Activated T-cell treated with anti-CD3 and anti-CD28 coated beads, Interleukin-2, amount 50 U/mL, for 4 hours (primary cell): Measurements from ENCODE around the gene GPS1. TPM values are rescaled to one million over a fixed set of nuclear protein-coding genes. Genes with fewer than 3 reads are reported as not detected.

Experiments used
- ATAC-seq, 2 donors: fragments of 200-7000 bp; cut with Tn5 transposase; one replicate each; pipeline ENCODE4 v1.10.0; 2021
- DNase-seq: peaks from one replicate; pipeline ENCODE4 v3.0.0-alpha.2; 2020
- H3K27me3 Mint-ChIP-seq: one replicate; pipeline ENCODE4 v1.8.0; 2021; ENCODE audit warnings: low read depth, mixed read lengths
- H3K36me3 Mint-ChIP-seq: one replicate; pipeline ENCODE4 v1.8.0; 2022; ENCODE audit warnings: mixed read lengths; ENCODE audit not compliant: insufficient read depth
- H3K4me1 Mint-ChIP-seq: one replicate; pipeline ENCODE4 v1.8.0; 2021; ENCODE audit warnings: low read depth, mixed read lengths
- H3K4me3 Mint-ChIP-seq: one replicate; pipeline ENCODE4 v1.8.0; 2021; ENCODE audit warnings: mild to moderate bottlenecking, moderate library complexity, mixed read lengths
- H3K9me3 Mint-ChIP-seq: one replicate; pipeline ENCODE4 v1.8.0; 2021; ENCODE audit warnings: mixed read lengths
- total RNA-seq, 3 donors: library from RNA; stranded (reverse); gene quantifications; one replicate each; pipeline ENCODE4 v1.2.1, GENCODE V29; 2021

GPS1 gene
- total RNA-seq, 3 donors from 2014 or later: 172 to 183 (median 177) TPM

DNA sequence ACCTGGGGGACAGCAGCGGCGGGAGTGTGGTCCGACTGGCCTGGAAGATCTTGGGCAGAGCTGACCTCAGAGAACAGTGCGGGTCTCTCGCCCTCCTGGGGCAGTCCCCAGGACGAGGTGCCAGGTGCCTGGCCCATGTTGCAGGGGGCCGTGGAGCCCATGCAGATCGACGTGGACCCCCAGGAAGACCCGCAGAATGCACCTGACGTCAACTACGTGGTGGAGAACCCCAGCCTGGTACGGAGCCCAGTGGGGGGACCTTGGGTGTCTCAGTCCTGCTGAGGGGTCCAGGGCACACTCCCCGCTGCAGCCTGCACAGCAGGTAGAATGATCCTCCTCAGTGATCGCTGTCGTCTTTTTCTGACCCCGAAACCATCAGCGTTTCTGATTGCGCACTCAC is 1.4 kb downstream of the GPS1 start:
- peak overlapping the region; percentile 86 for H3K4me3 Mint-ChIP-seq
- no peak for DNase-seq
- H3K4me1 Mint-ChIP-seq: peaks cover 12% of the 10 kb centered on the region
- ATAC-seq: no peak
- peaks cover 4% of the 10 kb centered on the region for H3K36me3 Mint-ChIP-seq
- no peaks in the 10 kb centered on the region for H3K9me3 Mint-ChIP-seq
- no peaks in the 10 kb centered on the region for H3K27me3 Mint-ChIP-seq

DNA sequence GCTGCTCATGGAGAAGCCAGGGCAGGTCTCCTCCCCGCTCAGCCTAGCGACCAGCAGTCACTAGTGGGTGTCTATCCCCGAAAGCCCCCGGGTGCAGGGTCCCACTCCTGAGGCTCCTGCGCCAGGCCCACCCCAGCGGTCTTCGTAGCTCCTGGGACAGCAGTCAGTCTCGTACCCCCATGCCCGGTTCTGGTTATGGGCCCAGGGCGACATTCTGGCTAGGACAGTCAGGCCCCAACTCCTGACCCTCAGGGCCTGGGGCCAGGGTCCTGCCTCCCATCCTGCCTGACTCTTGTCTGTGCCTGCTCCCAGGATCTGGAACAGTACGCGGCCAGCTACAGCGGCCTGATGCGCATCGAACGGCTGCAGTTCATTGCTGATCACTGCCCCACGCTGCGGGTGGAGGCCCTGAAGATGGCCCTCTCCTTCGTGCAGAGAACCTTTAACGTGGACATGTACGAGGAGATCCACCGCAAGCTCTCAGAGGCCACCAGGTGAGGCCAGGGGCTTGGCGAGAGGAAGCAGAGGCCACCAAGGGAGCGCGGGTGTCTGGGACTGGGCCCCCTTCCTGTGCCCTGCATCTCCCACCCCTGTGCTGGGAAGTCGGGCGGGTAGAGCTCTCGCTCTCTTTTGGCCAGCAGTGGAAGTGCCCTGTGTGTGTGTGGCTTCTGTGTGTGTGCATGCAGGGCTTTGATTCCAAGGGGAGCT is 2.0 kb downstream of the GPS1 start:
- H3K4me1 Mint-ChIP-seq: peaks cover 12% of the 10 kb centered on the region
- ATAC-seq (no peak), DNase-seq (no peak)
- no peaks in the 10 kb centered on the region for H3K9me3 Mint-ChIP-seq
- H3K4me3 Mint-ChIP-seq: peak overlapping the region; percentile 86
- H3K36me3 Mint-ChIP-seq: peaks cover 4% of the 10 kb centered on the region
- no peaks in the 10 kb centered on the region for H3K27me3 Mint-ChIP-seq

DNA sequence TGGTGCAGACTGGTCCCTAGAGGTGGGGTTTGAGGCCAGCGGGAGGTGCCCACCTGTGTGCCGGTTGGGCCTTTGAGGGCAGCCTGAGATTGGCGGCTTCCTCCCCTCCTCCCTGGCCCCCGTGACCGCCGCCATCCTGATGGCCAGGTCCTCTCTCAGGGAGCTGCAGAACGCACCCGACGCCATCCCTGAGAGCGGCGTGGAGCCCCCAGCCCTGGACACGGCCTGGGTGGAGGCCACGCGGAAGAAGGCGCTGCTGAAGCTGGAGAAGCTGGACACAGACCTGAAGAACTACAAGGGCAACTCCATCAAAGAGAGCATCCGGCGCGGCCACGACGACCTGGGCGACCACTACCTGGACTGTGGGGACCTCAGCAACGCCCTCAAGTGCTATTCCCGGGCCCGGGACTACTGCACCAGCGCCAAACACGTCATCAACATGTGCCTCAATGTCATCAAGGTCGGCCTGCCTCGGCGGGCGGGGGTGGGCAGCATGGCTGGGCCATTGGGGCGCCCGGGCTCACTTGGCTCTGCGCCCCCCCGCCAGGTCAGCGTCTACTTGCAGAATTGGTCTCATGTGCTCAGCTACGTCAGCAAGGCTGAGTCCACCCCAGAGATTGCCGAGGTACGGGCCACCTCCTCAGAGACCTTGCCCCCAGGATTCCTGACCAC is 2.8 kb downstream of the GPS1 start:
- no peak for DNase-seq
- Mint-ChIP-seq H3K9me3 (no peaks in the 10 kb centered on the region), H3K27me3 (no peaks in the 10 kb centered on the region), H3K36me3 (peaks cover 4% of the 10 kb centered on the region), H3K4me3 (peak overlapping the region; percentile 58), H3K4me1 (peaks cover 12% of the 10 kb centered on the region)
- no peak for ATAC-seq

- peaks cover 8% of the 10 kb centered on the region for H3K4me1 Mint-ChIP-seq
- no peaks in the 10 kb centered on the region for H3K9me3 Mint-ChIP-seq
- ATAC-seq (no peak), DNase-seq (no peak)
- H3K4me3 Mint-ChIP-seq: no peak overlapping the region
- peaks cover 7% of the 10 kb centered on the region for H3K36me3 Mint-ChIP-seq
- H3K27me3 Mint-ChIP-seq: no peaks in the 10 kb centered on the region
Observed at GRCh38 chr17:82055023-82055964, 3.6 kb downstream of the GPS1 start.

DNA sequence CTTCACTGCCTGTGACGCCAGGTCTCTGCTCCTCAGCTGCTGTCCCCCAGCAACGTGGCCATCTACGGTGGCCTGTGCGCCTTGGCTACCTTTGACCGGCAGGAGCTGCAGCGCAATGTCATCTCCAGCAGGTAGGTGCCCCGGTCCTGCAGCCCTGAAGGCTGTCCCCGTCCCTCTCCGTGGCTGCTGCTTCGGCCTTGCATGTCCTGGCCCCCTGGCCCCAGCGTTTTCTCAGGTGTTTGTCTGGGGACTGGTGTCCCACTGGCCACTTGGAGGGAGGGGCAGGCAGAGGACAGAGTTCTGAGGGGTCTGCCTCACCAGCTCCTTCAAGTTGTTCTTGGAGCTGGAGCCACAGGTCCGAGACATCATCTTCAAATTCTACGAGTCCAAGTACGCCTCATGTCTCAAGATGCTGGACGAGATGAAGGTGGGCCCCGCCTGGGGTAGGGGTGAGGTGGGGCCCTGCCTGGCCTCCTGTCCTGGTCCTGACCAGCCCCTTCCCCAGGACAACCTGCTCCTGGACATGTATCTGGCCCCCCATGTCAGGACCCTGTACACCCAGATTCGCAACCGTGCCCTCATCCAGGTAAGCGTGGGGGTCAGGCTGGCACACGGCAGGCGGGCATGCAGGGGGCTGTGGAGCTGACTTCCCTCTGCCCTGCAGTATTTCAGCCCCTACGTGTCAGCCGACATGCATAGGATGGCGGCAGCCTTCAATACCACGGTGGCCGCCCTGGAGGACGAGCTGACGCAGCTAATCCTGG is 4.4 kb downstream of the GPS1 start:
- Mint-ChIP-seq H3K27me3 (no peaks in the 10 kb centered on the region), H3K9me3 (no peaks in the 10 kb centered on the region), H3K4me3 (no peak overlapping the region), H3K4me1 (peaks cover 2% of the 10 kb centered on the region), H3K36me3 (peaks cover 7% of the 10 kb centered on the region)
- ATAC-seq: no peak
- no peak for DNase-seq

DNA sequence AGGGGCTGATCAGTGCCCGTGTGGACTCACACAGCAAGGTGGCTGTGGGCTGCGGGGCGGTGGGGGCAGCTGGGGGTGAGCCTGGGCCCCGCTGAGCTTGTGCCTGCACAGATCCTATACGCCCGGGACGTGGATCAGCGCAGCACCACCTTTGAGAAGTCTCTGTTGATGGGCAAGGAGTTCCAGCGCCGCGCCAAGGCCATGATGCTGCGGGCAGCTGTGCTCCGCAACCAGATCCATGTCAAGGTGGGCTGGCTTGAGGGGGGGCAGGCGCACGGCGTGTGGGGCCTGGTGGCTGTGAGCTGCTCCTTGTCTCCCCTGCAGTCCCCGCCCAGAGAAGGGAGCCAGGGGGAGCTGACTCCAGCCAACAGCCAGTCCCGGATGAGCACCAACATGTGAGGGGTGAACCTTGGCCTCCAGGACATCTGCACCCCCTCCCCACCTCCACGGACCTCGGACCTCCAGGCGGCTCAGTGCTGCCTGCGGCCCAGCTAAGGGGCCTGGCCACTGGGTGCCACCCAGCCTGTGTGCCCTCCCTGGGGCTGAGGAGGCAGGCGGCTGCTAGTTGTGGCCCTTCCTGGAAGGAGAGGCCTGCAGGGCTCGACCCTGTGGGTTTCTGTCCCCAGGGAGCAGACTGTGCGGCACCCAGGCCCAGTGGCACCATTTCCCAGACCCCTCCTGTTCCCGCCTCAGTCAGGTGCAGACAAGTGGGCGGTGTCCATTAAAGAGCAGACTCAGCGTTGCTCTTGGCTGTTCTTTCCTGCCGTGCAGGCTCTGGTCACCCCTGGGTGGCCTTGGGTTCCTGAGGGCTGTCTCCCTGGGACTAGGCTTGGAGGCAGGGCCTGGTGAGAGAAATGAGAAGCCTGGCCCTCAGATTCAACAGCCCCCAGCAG is 5.3 kb downstream of the GPS1 start:
- Mint-ChIP-seq H3K4me3 (no peak overlapping the region), H3K9me3 (no peaks in the 10 kb centered on the region), H3K4me1 (peaks cover 2% of the 10 kb centered on the region), H3K27me3 (no peaks in the 10 kb centered on the region), H3K36me3 (peaks cover 7% of the 10 kb centered on the region)
- DNase-seq (no peak), ATAC-seq (no peak)

GRCh38 chr17:82058230-82058854 is 6.6 kb downstream of the GPS1 start:
- ATAC-seq (no peak), DNase-seq (no peak)
- H3K9me3 Mint-ChIP-seq: no peaks in the 10 kb centered on the region
- no peaks in the 10 kb centered on the region for H3K27me3 Mint-ChIP-seq
- peaks cover 2% of the 10 kb centered on the region for H3K4me1 Mint-ChIP-seq
- H3K36me3 Mint-ChIP-seq: peaks cover 7% of the 10 kb centered on the region
- no peak overlapping the region for H3K4me3 Mint-ChIP-seq

DNA sequence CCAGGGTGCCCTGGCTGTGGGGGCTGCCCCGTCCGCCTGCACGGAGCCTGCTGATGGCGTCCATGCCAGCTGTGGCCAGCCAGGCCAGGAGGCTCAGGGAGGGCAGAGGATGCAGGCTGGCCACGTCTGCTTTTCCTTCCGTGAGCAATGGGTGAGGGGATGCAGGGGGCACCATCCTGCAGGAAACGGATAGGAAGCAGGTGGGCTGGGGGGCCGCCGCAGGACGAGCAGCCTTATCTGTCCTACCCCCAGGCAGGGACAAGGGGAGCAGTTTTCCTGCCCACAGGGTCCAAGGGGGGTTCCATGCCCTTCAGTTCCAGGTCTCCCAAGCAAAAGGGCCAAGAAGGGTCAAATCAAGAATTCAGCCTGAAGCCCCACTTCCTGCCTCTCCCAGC is 7.2 kb downstream of the GPS1 start:
- Mint-ChIP-seq H3K9me3 (no peaks in the 10 kb centered on the region), H3K36me3 (peaks cover 7% of the 10 kb centered on the region), H3K27me3 (no peaks in the 10 kb centered on the region), H3K4me1 (no peaks in the 10 kb centered on the region), H3K4me3 (no peak overlapping the region)
- ATAC-seq (no peak), DNase-seq (no peak)

- Mint-ChIP-seq H3K4me3 (no peak overlapping the region), H3K4me1 (peaks cover 5% of the 10 kb centered on the region), H3K9me3 (no peaks in the 10 kb centered on the region), H3K36me3 (peaks cover 7% of the 10 kb centered on the region), H3K27me3 (no peaks in the 10 kb centered on the region)
- ATAC-seq (no peak), DNase-seq (no peak)
Observed at GRCh38 chr17:82059272-82060000, 7.7 kb downstream of the GPS1 start.

- H3K36me3 Mint-ChIP-seq: peaks cover 7% of the 10 kb centered on the region
- no peak overlapping the region for H3K4me3 Mint-ChIP-seq
- no peak for ATAC-seq
- H3K9me3 Mint-ChIP-seq: no peaks in the 10 kb centered on the region
- no peak for DNase-seq
- H3K4me1 Mint-ChIP-seq: peaks cover 7% of the 10 kb centered on the region
- no peaks in the 10 kb centered on the region for H3K27me3 Mint-ChIP-seq
Observed at GRCh38 chr17:82060001-82060380, 8.3 kb downstream of the GPS1 start.

DNA sequence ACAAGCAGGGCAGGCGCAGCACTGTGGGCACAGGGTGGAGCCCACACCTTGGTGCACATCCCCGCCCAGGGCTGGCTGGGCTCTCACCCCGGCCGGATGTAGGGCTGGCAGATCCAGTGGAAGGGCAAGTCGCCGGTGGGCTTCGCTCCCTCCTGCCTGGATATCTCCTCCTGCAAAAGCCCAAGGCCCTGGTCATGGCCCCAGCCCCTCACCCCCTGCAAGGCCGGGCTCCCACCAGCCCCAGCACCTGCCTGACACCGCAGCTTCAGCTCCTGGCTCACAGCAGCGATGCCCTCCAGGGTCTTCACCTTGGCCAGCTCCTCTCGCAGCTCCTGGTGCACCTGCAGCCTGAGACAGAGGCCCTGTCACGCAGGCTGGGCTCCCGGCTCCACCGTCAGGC is 8.9 kb downstream of the GPS1 start:
- Mint-ChIP-seq H3K36me3 (peaks cover 7% of the 10 kb centered on the region), H3K27me3 (no peaks in the 10 kb centered on the region), H3K4me3 (no peak overlapping the region), H3K4me1 (peaks cover 7% of the 10 kb centered on the region), H3K9me3 (no peaks in the 10 kb centered on the region)
- ATAC-seq (no peak), DNase-seq (no peak)

- no peaks in the 10 kb centered on the region for H3K9me3 Mint-ChIP-seq
- peaks cover 10% of the 10 kb centered on the region for H3K4me1 Mint-ChIP-seq
- peaks cover 7% of the 10 kb centered on the region for H3K36me3 Mint-ChIP-seq
- H3K27me3 Mint-ChIP-seq: no peaks in the 10 kb centered on the region
- H3K4me3 Mint-ChIP-seq: no peak overlapping the region
- ATAC-seq (no peak), DNase-seq (no peak)
Observed at GRCh38 chr17:82061047-82061925, 9.6 kb downstream of the GPS1 start.
